MM.1S (cell line): Measurements from ENCODE around the gene MAP3K8.

Experiments
- DNase-seq: peaks from one replicate; pipeline ENCODE4 v3.0.0-alpha.2; 2015
- H2AFZ ChIP-seq: fragments of 300-600 bp; sonication (generic); 2 replicates; pipeline ENCODE4 v1.6.0; 2016; ENCODE audit warnings: antibody characterized with exemption, low read length
- H3F3A ChIP-seq: fragments of 300-600 bp; sonication (generic); 2 replicates; pipeline ENCODE4 v1.6.1; 2016; ENCODE audit warnings: mild to moderate bottlenecking, antibody characterized with exemption, low read length, moderate library complexity, mixed read lengths; ENCODE audit not compliant: insufficient read depth
- H3K27ac ChIP-seq: fragments of 300-600 bp; sonication (generic); 2 replicates; pipeline ENCODE4 v1.5.1; 2016; ENCODE audit warnings: mild to moderate bottlenecking, low read length
- H3K27me3 ChIP-seq: fragments of 300-600 bp; sonication (generic); replicated peaks from 2 replicates; pipeline ENCODE4 v1.6.0; 2016; ENCODE audit warnings: low read length; ENCODE audit not compliant: insufficient read depth
- H3K36me3 ChIP-seq: fragments of 300-600 bp; sonication (generic); replicated peaks from 2 replicates; pipeline ENCODE4 v1.6.1; 2016; ENCODE audit warnings: mild to moderate bottlenecking, low read length, mixed read lengths; ENCODE audit not compliant: insufficient read depth
- H3K4me1 ChIP-seq: fragments of 300-600 bp; sonication (generic); 2 replicates; pipeline ENCODE4 v1.6.1; 2016; ENCODE audit warnings: low read length, mixed read lengths
- H3K4me2 ChIP-seq: fragments of 300-600 bp; sonication (generic); 2 replicates; pipeline ENCODE4 v1.6.0; 2016; ENCODE audit warnings: low read depth, low read length
- H3K4me3 ChIP-seq: fragments of 300-600 bp; sonication (generic); 2 replicates; pipeline ENCODE4 v1.5.1; 2016; ENCODE audit warnings: low read length, mixed read lengths
- H3K79me2 ChIP-seq: fragments of 300-600 bp; sonication (generic); 2 replicates; pipeline ENCODE4 v1.6.1; 2016; ENCODE audit warnings: mixed run types, low read length, mixed read lengths
- H3K9ac ChIP-seq: fragments of 300-600 bp; sonication (generic); 2 replicates; pipeline ENCODE4 v1.6.1; 2016; ENCODE audit warnings: low read length, mixed read lengths
- H3K9me2 ChIP-seq: fragments of 300-600 bp; sonication (generic); replicated peaks from 2 replicates; pipeline ENCODE4 v1.6.1; 2016; ENCODE audit warnings: mild to moderate bottlenecking, low read length, mixed read lengths; ENCODE audit not compliant: insufficient read depth
- H3K9me3 ChIP-seq: fragments of 300-600 bp; sonication (generic); replicated peaks from 2 replicates; pipeline ENCODE4 v1.6.1; 2016; ENCODE audit warnings: mild to moderate bottlenecking, low read length, mixed read lengths; ENCODE audit not compliant: insufficient read depth
- H4K20me1 ChIP-seq: fragments of 300-600 bp; sonication (generic); 2 replicates; pipeline ENCODE4 v1.6.1; 2016; ENCODE audit warnings: mild to moderate bottlenecking, low read length, moderate library complexity, mixed read lengths; ENCODE audit not compliant: insufficient read depth
- CTCF ChIP-seq: fragments of 300-600 bp; sonication (generic); IDR thresholded peaks from 2 replicates; pipeline ENCODE4 v1.5.1; 2016; ENCODE audit warnings: antibody characterized with exemption, low read length, mixed read lengths
- EZH2 ChIP-seq: fragments of 300-600 bp; sonication (generic); optimal IDR thresholded peaks from 2 replicates; pipeline ENCODE3; 2017; ENCODE audit warnings: low read depth, mild to moderate bottlenecking, antibody characterized with exemption, low read length, mixed read lengths
- EZH2phosphoT487 ChIP-seq: fragments of 300-600 bp; sonication (generic); IDR thresholded peaks from 2 replicates; pipeline ENCODE4 v1.6.1; 2018; ENCODE audit warnings: antibody characterized with exemption, low read length

MAP3K8 gene

GRCh38 chr10:30448092-30448491, 14.1 kb downstream of the MAP3K8 start:
- no peak for DNase-seq
- TF ChIP-seq EZH2, result no peak
- TF ChIP-seq CTCF, result no peak
- TF ChIP-seq EZH2phosphoT487, result no peak
- Histone ChIP-seq H3K4me3 (no peak overlapping the region), H3K36me3 (no peaks in the 10 kb centered on the region; the same call in 1 of the 2 replicates), H3K9me3 (no peaks in the 10 kb centered on the region), H2AFZ (no peak overlapping the region), H3F3A (no peaks in the 10 kb centered on the region), H3K4me2 (no peak overlapping the region), H3K4me1 (peaks cover 17% of the 10 kb centered on the region), H3K79me2 (0 out of 2 replicates have a peak, but pooled peaks cover under 1% of the 10 kb centered on the region), H3K9ac (no peak overlapping the region), H4K20me1 (no peaks in the 10 kb centered on the region), H3K9me2 (no peaks in the 10 kb centered on the region), H3K27me3 (no peaks in the 10 kb centered on the region), H3K27ac (no peak overlapping the region)

- Histone ChIP-seq H3F3A (peaks cover 14% of the 10 kb centered on the region), H3K36me3 (no peaks in the 10 kb centered on the region; the same call in 1 of the 2 replicates), H3K9me3 (no peaks in the 10 kb centered on the region), H2AFZ (no peak overlapping the region), H3K79me2 (no peaks in the 10 kb centered on the region), H3K9me2 (no peaks in the 10 kb centered on the region), H3K9ac (no peak overlapping the region), H3K4me2 (no peak overlapping the region), H3K4me3 (no peak overlapping the region), H3K27me3 (no peaks in the 10 kb centered on the region), H3K4me1 (peaks cover 17% of the 10 kb centered on the region), H4K20me1 (no peaks in the 10 kb centered on the region), H3K27ac (no peak overlapping the region)
- no peak for DNase-seq
- TF ChIP-seq CTCF, result no peak
- no peak for TF ChIP-seq EZH2
- TF ChIP-seq EZH2phosphoT487, result no peak
Observed at GRCh38 chr10:30453764-30454527, 20.0 kb downstream of the MAP3K8 start.

GRCh38 chr10:30454744-30455510, 20.9 kb downstream of the MAP3K8 start:
- peak overlapping the region; percentile 59; the same call in 1 of the 2 replicates for H3K27ac ChIP-seq

More at GRCh38 chr10:30454744-30455510, 20.9 kb downstream of the MAP3K8 start:
- Histone ChIP-seq H4K20me1 (no peaks in the 10 kb centered on the region), H3F3A (peaks cover 14% of the 10 kb centered on the region), H3K9me3 (no peaks in the 10 kb centered on the region), H3K4me2 (peak overlapping the region; percentile 76), H3K9me2 (no peaks in the 10 kb centered on the region), H3K9ac (no peak overlapping the region), H3K27me3 (no peaks in the 10 kb centered on the region), H3K4me1 (peaks cover 17% of the 10 kb centered on the region), H3K79me2 (no peaks in the 10 kb centered on the region), H3K4me3 (0 out of 2 replicates have a peak overlapping the region, but pooled peaks have one; percentile 29), H3K36me3 (no peaks in the 10 kb centered on the region; the same call in 1 of the 2 replicates), H2AFZ (no peak overlapping the region)
- no peak for DNase-seq
- TF ChIP-seq CTCF (no peak), EZH2phosphoT487 (no peak), EZH2 (no peak)
